ENCODE measurements around the gene KLHL21.

KLHL21 gene

DNA sequence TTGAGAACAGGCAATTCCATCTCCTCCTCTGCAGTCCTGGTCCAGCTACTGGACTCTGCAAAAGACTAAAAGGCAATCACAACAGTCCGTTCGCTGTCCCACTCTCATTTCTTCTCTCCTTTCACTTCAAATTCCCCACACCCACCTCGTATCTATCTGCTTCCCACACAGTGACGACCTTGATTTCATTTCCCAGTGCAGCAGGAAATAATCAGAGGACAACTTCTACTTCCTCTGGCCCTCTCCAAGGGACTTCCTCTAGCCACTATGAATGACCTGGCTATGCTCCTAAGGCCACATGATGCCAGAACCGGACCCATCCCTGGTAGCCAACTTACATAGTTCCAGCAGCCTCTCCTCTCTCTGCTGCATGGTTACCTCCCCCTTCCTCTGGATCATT, 56.3 kb downstream of the KLHL21 start:
- no peak for DNase-seq

DNA sequence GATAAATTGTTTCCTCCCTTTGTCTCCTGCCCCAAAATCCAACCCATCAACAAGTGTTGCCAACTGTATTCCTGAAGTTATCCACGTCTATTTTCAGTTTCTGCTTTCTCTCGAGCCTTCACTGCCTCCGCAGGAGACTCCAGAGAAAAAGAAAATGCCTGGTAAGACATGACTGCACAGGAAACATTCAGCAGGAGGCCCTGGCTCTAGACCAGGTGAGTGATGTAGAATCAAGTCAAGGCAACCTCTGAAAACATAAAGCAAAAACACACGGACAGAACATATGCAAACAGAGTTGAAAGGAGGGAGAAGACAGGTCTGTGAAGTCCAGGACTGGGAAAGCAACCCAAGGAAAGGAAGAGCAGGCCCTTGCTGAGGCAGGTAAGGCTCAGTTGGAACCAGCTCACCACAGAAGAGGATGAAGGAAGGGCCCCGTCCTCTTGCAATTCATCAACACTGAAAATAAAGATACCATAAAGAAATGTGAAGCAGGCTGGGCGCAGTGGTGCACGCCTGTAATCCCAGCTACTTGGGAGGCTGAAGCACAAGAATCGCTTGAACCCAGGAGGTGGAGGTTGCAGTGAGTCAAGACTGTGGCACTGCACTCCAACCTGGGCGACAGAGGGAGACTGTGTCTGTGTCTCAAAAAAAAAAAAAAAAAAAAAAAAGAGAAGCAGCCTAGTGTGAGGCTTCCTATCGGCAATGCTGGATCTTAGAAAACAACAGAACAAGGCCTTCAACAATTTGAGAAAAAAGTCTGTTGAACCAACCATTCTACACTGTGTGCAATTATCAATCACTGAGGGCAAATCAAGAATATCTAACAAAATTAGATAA, 57.2 kb downstream of the KLHL21 start:
- no peak for DNase-seq

DNA sequence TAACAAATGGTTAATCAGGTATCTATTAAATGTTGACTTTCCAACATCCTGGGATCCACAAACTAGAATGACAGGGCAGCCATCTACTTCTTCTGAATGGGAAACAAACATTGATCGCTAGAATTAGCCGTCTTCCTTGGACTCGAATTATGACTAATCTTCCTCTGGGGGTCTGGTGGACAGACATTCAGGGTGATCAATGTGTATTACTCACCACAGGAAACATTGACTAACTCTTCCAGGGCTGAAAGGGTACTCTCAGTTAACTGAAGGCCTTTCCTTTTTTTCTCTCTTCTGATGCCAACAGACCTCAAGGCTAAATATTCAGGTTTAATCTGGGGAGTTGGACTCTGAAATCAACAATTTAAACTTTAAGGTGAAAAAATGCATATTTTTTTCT, 57.8 kb downstream of the KLHL21 start:
- DNase-seq: no peak

All from right hindlimb (tissue), 1 donor.